Measurements from ENCODE around the gene DYNC1H1.

Gene DYNC1H1

GRCh38 chr14:102052522-102052921, 88.1 kb downstream of the DYNC1H1 start:
- no peaks in the 10 kb centered on the region for H3K4me1 ChIP-seq (ENCODE audit: control insufficient read depth, insufficient read depth, low read length)
- H3K36me3 ChIP-seq (ENCODE audit: control insufficient read depth in 2 of 2, insufficient read depth in 1 of 2, low read length in 2 of 2), result peaks cover 29 to 63% of the 10 kb centered on the region in 2 experiments
- H3K9me3 ChIP-seq (ENCODE audit: control insufficient read depth, insufficient read depth, low read depth, low read length), result no peaks in the 10 kb centered on the region
- ChIA-PET POLR2A (no interaction called here), CTCF (interaction anchor here (0.6 to 1.1 kb wide), 2 partner anchors 44 to 262 kb away, joined by 3 to 4 read pairs; no protein-coding TSS in a partner anchor)
- H3K27ac ChIP-seq (ENCODE audit: extremely low read depth, low read depth, low read length), result no peak overlapping the region
- TF ChIP-seq ZNF132 (tag by site-specific recombination; IDR thresholded peaks at IDR 0.05; ENCODE audit: borderline replicate concordance), result no peak
- no peak for TF ChIP-seq ZNF791 (tag by site-specific recombination; IDR thresholded peaks at IDR 0.05)
- TF ChIP-seq ZNF776 (tag by site-specific recombination; IDR thresholded peaks at IDR 0.05; ENCODE audit: borderline replicate concordance), result no peak
- TF ChIP-seq REPIN1 (tag by site-specific recombination; IDR thresholded peaks at IDR 0.05; ENCODE audit: low read depth), result no peak
- TF ChIP-seq ZNF843 (tag by site-specific recombination; IDR thresholded peaks at IDR 0.05), result no peak
- TF ChIP-seq ZNF530 (tag by site-specific recombination; IDR thresholded peaks at IDR 0.05; ENCODE audit: low read depth), result no peak
- no peak for TF ChIP-seq KLF10 (tag by site-specific recombination; IDR thresholded peaks at IDR 0.05)
- TF ChIP-seq ZNF621 (tag by site-specific recombination; IDR thresholded peaks at IDR 0.05), result no peak
- no peak for TF ChIP-seq OSR2 (tag by site-specific recombination; IDR thresholded peaks at IDR 0.05)
- no peak overlapping the region for H3K4me3 ChIP-seq (ENCODE audit: low read depth, low read length)

- TF ChIP-seq ZNF280C (tag by site-specific recombination; IDR thresholded peaks at IDR 0.05), result no peak
- TF ChIP-seq ZNF148 (tag by site-specific recombination; IDR thresholded peaks at IDR 0.05; ENCODE audit: borderline replicate concordance), result no peak
- no peak for TF ChIP-seq GFI1B (tag by site-specific recombination; IDR thresholded peaks at IDR 0.05)
- H3K36me3 ChIP-seq (ENCODE audit: control insufficient read depth in 2 of 2, insufficient read depth in 1 of 2, low read length in 2 of 2), result peaks cover 23 to 35% of the 10 kb centered on the region in 2 experiments
- 0 out of 2 replicates have a peak overlapping the region, but pooled peaks have one; percentile 37 for H3K27ac ChIP-seq (ENCODE audit: extremely low read depth, low read depth, low read length)
- ChIA-PET CTCF (no interaction called here), POLR2A (interaction anchor here (0.9 kb wide), 1 partner anchor 23 kb away, joined by 3 read pairs; no protein-coding TSS in a partner anchor)
- no peaks in the 10 kb centered on the region for H3K9me3 ChIP-seq (ENCODE audit: control insufficient read depth, insufficient read depth, low read depth, low read length)
- H3K4me3 ChIP-seq (ENCODE audit: low read depth, low read length), result no peak overlapping the region
- no peaks in the 10 kb centered on the region for H3K4me1 ChIP-seq (ENCODE audit: control insufficient read depth, insufficient read depth, low read length)
These were observed 91.0 kb downstream of the DYNC1H1 start for GRCh38 chr14:102055181-102055901.

GRCh38 chr14:102056694-102057442, 92.5 kb downstream of the DYNC1H1 start:
- no peak overlapping the region for H3K4me3 ChIP-seq (ENCODE audit: low read depth, low read length)
- no peaks in the 10 kb centered on the region for H3K4me1 ChIP-seq (ENCODE audit: control insufficient read depth, insufficient read depth, low read length)
- no peaks in the 10 kb centered on the region for H3K9me3 ChIP-seq (ENCODE audit: control insufficient read depth, insufficient read depth, low read depth, low read length)
- ChIA-PET CTCF (no interaction called here), POLR2A (no interaction called here)
- TF ChIP-seq ZNF704 (tag by site-specific recombination; IDR thresholded peaks at IDR 0.05) (no peak), ZFHX2 (tag by site-specific recombination; conservative IDR thresholded peaks at IDR 0.05) (peak; percentile 38), ZSCAN4 (tag by site-specific recombination; IDR thresholded peaks at IDR 0.05) (peak; percentile 98), ZBTB26 (tag by site-specific recombination; optimal IDR thresholded peaks at IDR 0.05) (peak; percentile 37)
- H3K27ac ChIP-seq (ENCODE audit: extremely low read depth, low read depth, low read length), result no peak overlapping the region
- H3K36me3 ChIP-seq (ENCODE audit: control insufficient read depth in 2 of 2, insufficient read depth in 1 of 2, low read length in 2 of 2), result peaks cover 9 to 21% of the 10 kb centered on the region in 2 experiments
